Right forelimb (tissue), 1 donor: Measurements from ENCODE around the gene DOCK3.
"Not testable (repeated sequence)": the region's sequence is repeated elsewhere in the genome, so short reads cannot be mapped to it uniquely, and the experiment has no call there.

ENCODE experiments used
- DNase-seq: peaks from one replicate; pipeline ENCODE4 v3.0.0-alpha.2; 2018

Gene DOCK3

GRCh38 chr3:50806806-50807205 lies 132.1 kb downstream of the DOCK3 start:
- no peak for DNase-seq

- no peak for DNase-seq
Measured at GRCh38 chr3:50807266-50807665, 132.5 kb downstream of the DOCK3 start.

- no peak for DNase-seq
Measured at GRCh38 chr3:50811893-50812292, 137.2 kb downstream of the DOCK3 start.

- no peak for DNase-seq
Measured at GRCh38 chr3:50815844-50816243, 141.1 kb downstream of the DOCK3 start.

- DNase-seq = no peak
Measured at GRCh38 chr3:50816894-50817293, 142.2 kb downstream of the DOCK3 start.

GRCh38 chr3:50817756-50818529 lies 143.2 kb downstream of the DOCK3 start:
- no peak for DNase-seq

GRCh38 chr3:50819882-50820281 lies 145.2 kb downstream of the DOCK3 start:
- DNase-seq = no peak

GRCh38 chr3:50825841-50826240 lies 151.1 kb downstream of the DOCK3 start:
- no peak for DNase-seq

- no peak for DNase-seq
Measured at GRCh38 chr3:50830451-50830850, 155.7 kb downstream of the DOCK3 start.

- not testable (repeated sequence) for DNase-seq
Measured at GRCh38 chr3:50831009-50831408, 156.3 kb downstream of the DOCK3 start.

- DNase-seq = no peak
Measured at GRCh38 chr3:50840983-50841489, 166.3 kb downstream of the DOCK3 start.

GRCh38 chr3:50848308-50848707 lies 173.6 kb downstream of the DOCK3 start:
- DNase-seq = no peak

- DNase-seq = no peak
Measured at GRCh38 chr3:50850639-50851511, 176.1 kb downstream of the DOCK3 start.

- no peak for DNase-seq
Measured at GRCh38 chr3:50853936-50854335, 179.2 kb downstream of the DOCK3 start.

GRCh38 chr3:50862221-50862620 lies 187.5 kb downstream of the DOCK3 start:
- no peak for DNase-seq

- no peak for DNase-seq
Measured at GRCh38 chr3:50873376-50874157, 198.8 kb downstream of the DOCK3 start.

- DNase-seq = not testable (repeated sequence)
Measured at GRCh38 chr3:50874876-50875275, 200.1 kb downstream of the DOCK3 start.

GRCh38 chr3:50876947-50877346 lies 202.2 kb downstream of the DOCK3 start:
- no peak for DNase-seq

GRCh38 chr3:50882733-50883132 lies 208.0 kb downstream of the DOCK3 start:
- DNase-seq = not testable (repeated sequence)

- no peak for DNase-seq
Measured at GRCh38 chr3:50883755-50884154, 209.0 kb downstream of the DOCK3 start.

- no peak for DNase-seq
Measured at GRCh38 chr3:50885070-50885850, 210.5 kb downstream of the DOCK3 start.

- DNase-seq = no peak
Measured at GRCh38 chr3:50890688-50891344, 216.1 kb downstream of the DOCK3 start.
